Fibroblast of the aortic adventitia (primary cell): ENCODE results near the gene MRPL4. TPM values are rescaled to one million over a fixed set of nuclear protein-coding genes. Genes with fewer than 3 reads are reported as not detected.
A peak's percentile ranks its signal among the peaks of the same experiment; 100 is the strongest.

Experiments
- DNase-seq: peaks from one replicate; pipeline ENCODE4 v3.0.0-alpha.2; 2010; ENCODE audit warnings: low read depth
- H3K4me3 ChIP-seq: 2 replicates; pipeline ENCODE4 v1.5.1; 2011; ENCODE audit warnings: low read depth, mild to moderate bottlenecking, control low read depth, low read length, moderate library complexity
- total RNA-seq: library from RNA; depleted of rRNA; stranded (reverse); fragments of >200 nt; gene quantifications from 2 replicates; pipeline ENCODE4 v1.2.3, GENCODE V29; 2012; ENCODE audit warnings: low replicate concordance
- TF ChIP-seq, protein P1 (sequence below): IDR thresholded peaks from 2 replicates; pipeline ENCODE4 v1.5.1; 2011; ENCODE audit warnings: mild to moderate bottlenecking, low read length, control low read depth, inconsistent platforms; ENCODE audit not compliant: insufficient read depth

MRPL4 gene
- 23.1 and 33.9 TPM in 2 replicates for total RNA-seq

DNA sequence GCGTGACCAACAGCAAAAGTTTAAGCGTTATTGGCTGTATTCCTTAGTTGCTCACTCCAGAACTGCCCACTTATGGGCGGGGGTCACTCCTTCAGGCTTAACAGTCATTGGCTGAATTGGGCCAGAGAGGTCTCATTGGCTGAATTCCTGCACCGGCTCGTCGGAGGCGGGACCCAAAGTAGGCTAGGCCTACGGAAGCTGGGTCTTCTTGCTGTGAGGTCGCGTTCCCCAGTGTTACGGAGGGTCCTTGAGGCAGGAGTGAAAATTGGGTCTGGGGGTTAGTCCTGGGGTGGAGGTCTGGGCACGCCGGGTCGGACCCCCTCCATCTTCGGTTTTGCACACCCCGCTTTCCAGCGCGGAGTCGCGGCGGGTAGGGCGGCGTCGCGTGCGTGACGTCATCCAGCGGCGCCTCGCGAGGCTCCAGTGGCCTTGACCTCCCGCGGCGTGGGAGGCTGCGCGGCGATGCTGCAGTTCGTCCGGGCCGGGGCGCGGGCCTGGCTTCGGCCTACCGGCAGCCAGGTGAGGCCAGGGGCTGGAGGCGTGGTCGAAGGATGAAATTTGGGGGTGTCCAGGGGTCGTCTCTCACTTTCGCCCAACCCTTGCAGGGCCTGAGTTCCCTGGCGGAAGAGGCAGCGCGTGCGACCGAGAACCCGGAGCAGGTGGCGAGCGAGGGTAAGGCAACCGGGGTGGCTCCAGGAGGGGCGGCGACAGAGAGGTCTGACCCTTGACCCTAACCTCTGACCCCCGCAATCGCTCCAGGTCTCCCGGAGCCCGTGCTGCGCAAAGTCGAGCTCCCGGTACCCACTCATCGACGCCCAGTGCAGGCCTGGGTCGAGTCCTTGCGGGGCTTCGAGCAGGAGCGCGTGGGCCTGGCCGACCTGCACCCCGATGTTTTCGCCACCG is at the start of gene MRPL4:
MRPL4 (plus strand) TSS at position 423 of the 903 bp plus-strand sequence; CDS start at position 463, 40 bp downstream.
- TF ChIP-seq, protein P1, sequence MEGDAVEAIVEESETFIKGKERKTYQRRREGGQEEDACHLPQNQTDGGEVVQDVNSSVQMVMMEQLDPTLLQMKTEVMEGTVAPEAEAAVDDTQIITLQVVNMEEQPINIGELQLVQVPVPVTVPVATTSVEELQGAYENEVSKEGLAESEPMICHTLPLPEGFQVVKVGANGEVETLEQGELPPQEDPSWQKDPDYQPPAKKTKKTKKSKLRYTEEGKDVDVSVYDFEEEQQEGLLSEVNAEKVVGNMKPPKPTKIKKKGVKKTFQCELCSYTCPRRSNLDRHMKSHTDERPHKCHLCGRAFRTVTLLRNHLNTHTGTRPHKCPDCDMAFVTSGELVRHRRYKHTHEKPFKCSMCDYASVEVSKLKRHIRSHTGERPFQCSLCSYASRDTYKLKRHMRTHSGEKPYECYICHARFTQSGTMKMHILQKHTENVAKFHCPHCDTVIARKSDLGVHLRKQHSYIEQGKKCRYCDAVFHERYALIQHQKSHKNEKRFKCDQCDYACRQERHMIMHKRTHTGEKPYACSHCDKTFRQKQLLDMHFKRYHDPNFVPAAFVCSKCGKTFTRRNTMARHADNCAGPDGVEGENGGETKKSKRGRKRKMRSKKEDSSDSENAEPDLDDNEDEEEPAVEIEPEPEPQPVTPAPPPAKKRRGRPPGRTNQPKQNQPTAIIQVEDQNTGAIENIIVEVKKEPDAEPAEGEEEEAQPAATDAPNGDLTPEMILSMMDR, result no peak
- DNase-seq, result peak; percentile 99

DNA sequence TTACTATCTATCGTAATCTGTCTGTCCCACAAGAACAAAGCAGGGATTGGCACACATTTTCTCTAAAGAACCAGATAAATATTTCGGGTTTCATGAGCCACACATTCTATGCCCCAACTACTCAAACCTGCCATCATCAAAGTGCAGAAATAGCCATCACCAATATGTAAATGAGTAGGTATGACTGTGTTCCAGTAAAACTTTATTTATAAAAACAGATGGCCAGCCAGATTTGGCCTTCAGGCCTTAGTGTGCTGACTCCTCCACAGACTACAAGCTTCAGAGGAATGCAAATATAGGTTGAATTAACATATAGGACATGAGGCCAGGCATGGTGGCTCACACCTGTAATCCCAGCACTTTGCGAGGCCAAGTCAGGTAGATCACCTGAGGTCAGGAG is 48.3 kb upstream of the MRPL4 start:
- DNase-seq, result no peak
- no peak overlapping the region for H3K4me3 ChIP-seq
- TF ChIP-seq, protein P1, result no peak

More for the DNA sequence above, at the start of gene MRPL4:
- H3K4me3 ChIP-seq, result peak within 1 kb of the TSS; percentile 81

- no peak overlapping the region for H3K4me3 ChIP-seq
- DNase-seq, result no peak
- TF ChIP-seq, protein P1, result no peak
These were observed 46.4 kb upstream of the MRPL4 start for GRCh38 chr19:10205636-10206035.

GRCh38 chr19:10206226-10206885 is 45.7 kb upstream of the MRPL4 start:
- no peak overlapping the region for H3K4me3 ChIP-seq
- TF ChIP-seq, protein P1, result no peak
- DNase-seq, result peak; percentile 78

DNA sequence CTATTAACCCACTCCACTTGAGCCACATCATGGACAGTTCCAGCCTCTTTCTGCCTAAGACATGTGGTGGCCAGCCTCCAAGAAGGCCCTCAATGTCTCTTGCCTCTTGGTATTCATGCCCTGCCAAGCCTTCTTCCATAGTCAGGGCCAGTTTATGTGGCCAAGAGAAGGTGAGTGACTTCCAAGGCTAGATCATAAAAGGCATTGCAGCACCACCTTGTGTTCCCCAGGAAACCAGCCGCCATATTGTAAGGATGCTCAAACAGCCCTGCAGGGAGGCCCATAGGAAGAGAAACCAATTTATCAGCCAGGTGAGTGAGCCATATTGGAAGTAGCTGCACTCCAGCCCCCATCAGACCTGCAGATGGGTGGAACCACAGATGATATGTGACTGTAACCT is 45.0 kb upstream of the MRPL4 start:
- TF ChIP-seq, protein P1, result no peak
- DNase-seq, result no peak
- no peak overlapping the region for H3K4me3 ChIP-seq

DNA sequence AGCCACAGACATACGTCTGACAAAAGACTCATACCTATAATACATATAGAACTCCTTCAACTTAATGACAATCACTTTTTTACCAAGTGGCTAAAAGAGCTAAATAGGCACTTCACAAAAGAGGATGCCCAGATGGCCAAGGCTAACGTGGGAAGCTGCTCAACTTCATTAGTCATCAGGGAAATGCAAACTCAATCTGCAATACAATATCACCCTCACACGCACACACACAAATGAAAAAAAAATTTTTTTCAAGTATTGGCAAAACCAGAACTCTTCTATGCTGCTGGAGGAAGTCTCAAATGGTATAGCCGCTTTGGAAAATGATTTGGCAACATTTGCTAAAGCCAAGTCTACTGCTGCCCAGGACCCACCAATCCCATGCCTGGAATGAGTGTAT is 42.7 kb upstream of the MRPL4 start:
- TF ChIP-seq, protein P1, result no peak
- DNase-seq, result peak; percentile 71
- H3K4me3 ChIP-seq, result no peak overlapping the region
